Stimulated activated CD4-positive, alpha-beta T cell treated with anti-CD3 and anti-CD28 coated beads, Interleukin-2, amount 100 ng/mL, for 4 hours (primary cell): ENCODE results near the gene DNAJC1.
"Not testable (repeated sequence)": the region's sequence is repeated elsewhere in the genome, so short reads cannot be mapped to it uniquely, and the experiment has no call there.

ENCODE experiments used
- DNase-seq: peaks from one replicate; pipeline ENCODE4 v3.0.0-alpha.2; 2020; ENCODE audit warnings: low read depth

The DNAJC1 gene

DNA sequence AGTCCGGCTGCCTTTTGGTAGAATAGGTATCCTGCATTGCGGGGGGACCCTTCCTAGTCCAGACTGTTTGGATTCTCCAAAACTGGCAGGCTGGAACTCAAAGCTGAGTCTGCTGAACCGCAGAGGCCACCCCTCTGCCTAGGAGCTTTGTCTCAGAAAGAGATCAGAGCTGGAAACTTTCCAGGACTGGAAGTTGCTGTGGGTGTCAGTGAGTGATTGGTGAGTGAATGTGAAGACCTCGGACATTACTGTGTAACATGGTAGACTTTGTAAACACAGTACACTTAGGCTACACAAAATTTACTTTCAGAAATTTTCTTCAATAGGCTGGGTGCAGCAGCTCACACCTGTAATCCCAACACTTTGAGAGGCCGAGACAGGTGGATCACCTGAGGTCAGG, 103.8 kb downstream of the DNAJC1 start:
- no peak for DNase-seq

DNA sequence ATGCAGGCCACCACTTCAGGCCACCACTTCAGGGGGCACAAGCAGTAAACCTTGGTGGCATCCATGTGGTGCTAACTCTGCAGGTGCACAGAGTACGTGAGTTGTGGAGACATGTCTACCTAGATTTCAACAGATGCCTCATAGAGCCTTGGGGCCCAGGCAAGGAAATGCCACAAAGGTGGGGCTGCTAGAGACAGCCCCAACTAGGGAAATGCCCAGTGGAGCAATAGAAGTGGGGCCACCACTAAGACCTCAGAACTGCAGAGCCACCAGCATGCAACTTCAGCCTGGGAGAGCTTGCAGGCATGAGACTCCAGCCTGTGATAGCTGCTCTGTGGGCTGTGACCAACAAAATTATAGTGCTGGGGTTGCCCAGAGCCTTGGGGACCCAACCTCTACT, 107.6 kb downstream of the DNAJC1 start:
- DNase-seq = no peak

- DNase-seq = no peak
These were observed 108.7 kb downstream of the DNAJC1 start for GRCh38 chr10:21894648-21895342.

DNA sequence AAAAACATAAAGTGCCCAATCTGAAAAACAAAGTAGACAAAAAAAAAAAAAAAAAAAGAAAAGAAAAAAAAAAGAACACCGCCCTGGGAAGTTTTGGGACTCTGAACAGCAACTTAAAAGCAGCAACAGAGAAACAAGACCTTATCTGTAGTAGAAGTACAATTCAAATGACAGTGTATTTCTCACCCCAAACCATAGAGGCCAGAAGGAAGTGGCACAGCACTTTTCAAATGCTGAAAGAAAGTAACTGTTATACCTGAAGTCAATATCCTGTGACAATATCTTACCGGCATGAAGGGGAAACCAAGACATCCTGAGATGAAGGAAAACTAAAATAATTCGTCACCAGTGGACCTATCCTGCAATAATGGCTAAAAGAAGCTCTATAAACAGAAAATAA, 112.1 kb downstream of the DNAJC1 start:
- no peak for DNase-seq

DNA sequence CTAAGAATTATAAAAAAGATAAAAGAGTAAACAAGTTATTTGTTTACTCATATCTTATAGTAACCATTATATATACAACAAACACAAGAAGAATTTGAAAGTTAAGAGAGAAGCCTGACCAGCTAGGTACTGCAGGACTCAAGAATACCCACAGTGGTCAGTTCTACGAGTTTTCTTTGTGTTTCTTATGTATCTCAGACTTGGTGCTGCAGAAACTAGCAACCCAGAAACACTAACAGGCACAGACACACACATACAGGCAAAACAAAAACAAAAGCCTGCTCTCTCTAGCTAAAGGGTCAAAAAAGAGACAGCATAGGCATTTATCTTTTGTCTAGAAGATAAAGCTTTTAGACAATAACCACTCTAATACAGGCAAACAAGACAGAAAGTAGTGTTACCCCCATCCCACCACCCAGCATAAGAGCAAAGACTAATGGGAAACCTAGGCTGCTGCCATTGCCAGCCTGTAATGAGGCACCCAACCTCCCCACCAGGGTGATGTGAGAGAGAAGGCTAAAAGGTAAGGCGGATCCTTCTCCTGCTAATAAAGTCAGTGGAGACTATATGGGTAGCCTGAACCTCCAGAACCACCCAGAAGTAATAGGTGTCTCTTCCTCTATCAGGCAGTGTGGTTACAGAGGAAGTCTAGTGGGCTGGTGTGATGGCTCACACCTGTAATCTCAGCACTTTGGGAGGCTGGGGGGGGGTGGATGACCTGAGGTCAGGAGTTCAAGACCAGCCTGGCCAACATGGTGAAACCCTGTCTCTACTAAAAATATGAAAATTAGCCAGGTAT, 113.9 kb downstream of the DNAJC1 start:
- DNase-seq = no peak

DNA sequence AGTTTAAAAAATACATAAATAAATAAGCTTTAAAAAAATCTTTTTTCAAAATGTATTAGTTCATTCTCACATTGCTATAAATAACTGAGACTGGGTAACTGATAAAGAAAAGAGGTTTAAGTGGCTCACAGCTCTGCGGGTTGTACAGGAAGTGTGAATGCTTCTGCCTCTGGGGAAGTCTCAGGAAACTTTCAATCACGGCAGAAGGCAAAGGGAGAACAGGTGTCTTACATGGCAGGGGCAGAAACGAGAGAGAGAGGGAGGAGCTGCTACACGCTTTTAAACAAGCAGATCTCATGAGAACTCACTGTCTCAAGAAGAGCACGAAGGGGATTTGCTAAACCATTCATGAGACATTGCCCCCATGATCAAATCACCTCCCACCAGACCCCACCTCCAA, 114.6 kb downstream of the DNAJC1 start:
- peak; percentile 18 for DNase-seq

GRCh38 chr10:21885940-21886339, 117.6 kb downstream of the DNAJC1 start:
- no peak for DNase-seq

- no peak for DNase-seq
These were observed 130.3 kb downstream of the DNAJC1 start for GRCh38 chr10:21873198-21873597.

GRCh38 chr10:21872771-21873170, 130.8 kb downstream of the DNAJC1 start:
- not testable (repeated sequence) for DNase-seq

DNA sequence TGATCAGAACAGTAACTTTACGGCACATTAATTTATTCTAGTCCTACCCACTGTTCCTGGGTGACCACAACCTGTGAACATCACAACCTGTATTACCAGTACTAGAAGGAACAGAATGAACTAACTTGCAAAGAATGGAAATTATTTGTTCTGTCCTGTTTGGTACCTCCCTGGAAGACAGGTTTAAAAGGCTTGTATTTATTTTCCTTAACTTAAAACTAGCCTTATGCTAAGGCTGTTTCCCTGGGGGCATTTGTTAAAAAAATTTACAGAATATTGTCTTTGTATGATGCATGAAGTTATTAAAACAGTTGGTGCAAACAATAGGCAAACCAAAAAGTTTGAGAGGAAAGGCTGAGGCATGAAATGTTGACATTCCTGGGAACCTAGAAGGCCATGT, 132.7 kb downstream of the DNAJC1 start:
- no peak for DNase-seq

GRCh38 chr10:21869087-21869486, 134.4 kb downstream of the DNAJC1 start:
- not testable (repeated sequence) for DNase-seq

DNA sequence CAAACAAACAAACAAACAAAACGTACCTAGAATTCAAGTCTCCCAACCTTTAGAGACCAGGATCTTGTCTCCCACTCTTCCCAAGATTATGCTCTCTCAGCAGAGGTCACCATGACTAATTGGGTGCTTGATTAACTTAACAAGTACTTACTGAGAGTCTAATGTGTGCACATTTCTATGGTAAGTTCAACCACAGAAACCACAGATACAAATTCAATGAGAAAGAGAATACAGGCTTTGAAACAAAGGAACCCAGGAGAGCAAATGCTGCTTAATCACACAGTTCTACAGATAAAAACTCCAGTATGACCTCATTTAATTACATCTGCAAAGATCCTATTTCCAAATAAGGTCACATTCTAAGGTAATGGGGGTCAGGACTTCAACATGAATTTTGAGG, 142.8 kb downstream of the DNAJC1 start:
- no peak for DNase-seq

DNA sequence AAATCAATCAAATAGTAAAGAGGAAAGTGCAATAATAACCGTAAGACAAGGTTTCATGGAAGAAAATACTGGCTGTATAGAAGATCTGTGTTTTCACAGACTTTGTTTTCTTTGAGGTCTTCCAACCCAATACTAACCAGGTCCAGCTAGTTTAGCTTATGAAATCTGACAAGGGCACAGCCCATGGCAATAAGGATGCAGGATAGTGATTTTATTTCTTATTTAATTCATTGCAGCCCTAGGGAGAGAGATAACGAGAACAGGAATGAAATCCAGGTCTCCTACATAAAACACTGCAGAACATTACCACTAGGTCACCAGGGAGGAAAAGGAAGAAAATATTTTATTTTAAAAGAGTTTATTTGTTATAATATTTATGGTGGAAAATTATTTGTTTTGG, 145.1 kb downstream of the DNAJC1 start:
- DNase-seq = no peak

DNA sequence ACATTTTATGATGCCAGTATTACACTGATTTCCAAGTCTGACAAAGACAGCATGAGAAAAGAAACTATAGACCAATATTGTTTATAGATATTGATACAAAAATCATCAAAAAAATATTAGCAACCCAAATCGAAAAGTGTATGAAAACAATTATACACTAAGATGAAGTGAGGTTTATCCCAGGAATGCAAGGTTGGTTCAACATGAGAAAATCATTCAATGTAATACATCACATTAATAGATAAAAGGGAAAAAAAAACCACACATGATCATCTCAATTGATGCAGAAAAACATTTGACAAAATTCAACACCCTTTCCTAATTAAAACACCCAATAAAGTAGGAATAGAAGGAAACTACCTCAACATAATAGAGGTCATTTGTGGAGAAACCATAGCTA, 153.9 kb downstream of the DNAJC1 start:
- no peak for DNase-seq

DNA sequence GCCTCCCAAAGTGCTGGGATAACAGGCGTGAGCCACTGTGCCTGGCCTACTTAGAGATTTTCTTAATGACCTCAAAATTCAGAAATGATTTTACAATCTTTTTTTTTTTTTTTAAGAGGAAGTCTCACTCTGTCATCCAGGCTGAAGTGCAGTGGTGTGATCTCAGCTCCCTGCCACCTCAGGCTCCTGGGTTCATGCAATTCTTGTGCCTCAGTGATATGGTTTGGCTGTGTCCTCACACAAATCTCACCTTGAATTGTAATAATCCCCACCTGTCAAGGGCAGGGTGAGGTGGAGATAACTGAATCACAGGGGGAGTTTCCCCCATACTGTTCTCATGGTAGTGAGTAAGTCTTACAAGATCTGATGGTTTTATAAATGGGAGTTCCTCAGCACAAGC, 159.9 kb downstream of the DNAJC1 start:
- DNase-seq = no peak

DNA sequence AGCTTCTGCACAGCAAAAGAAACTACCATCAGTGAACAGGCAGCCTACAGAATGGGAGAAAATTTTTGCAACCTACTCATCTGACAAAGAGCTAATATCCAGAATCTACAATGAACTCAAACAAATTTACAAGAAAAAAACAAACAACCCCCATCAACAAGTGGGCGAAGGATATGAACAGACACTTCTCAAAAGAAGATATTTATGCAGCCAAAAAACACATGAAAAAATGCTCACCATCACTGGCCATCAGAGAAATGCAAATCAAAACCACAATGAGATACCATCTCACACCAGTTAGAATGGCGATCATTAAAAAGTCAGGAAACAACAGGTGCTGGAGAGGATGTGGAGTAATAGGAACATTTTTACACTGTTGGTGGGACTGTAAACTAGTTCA, 162.3 kb downstream of the DNAJC1 start:
- DNase-seq = not testable (repeated sequence)

GRCh38 chr10:21837487-21837886, 166.0 kb downstream of the DNAJC1 start:
- not testable (repeated sequence) for DNase-seq

DNA sequence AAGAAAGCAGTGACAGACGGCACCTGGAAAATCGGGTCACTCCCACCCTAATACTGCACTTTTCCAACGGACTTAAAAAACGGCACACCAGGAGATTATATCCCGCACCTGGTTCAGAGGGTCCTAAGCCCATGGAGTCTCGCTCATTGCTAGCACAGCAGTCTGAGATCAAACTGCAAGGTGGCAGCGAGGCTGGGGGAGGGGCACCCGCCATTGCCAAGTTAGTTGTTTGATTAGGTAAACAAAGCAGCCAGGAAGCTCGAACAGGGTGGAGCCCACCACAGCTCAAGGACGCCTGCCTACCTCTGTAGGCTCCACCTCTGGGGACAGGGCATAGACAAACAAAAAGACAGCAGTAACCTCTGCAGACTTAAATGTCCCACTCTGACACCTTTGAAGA, 169.0 kb downstream of the DNAJC1 start:
- DNase-seq = not testable (repeated sequence)

- DNase-seq = no peak
These were observed 170.8 kb downstream of the DNAJC1 start for GRCh38 chr10:21832821-21833130.

GRCh38 chr10:21831986-21832820, 171.3 kb downstream of the DNAJC1 start:
- no peak for DNase-seq

GRCh38 chr10:21830037-21830436, 173.5 kb downstream of the DNAJC1 start:
- DNase-seq = no peak

GRCh38 chr10:21827308-21827707, 176.2 kb downstream of the DNAJC1 start:
- no peak for DNase-seq

DNA sequence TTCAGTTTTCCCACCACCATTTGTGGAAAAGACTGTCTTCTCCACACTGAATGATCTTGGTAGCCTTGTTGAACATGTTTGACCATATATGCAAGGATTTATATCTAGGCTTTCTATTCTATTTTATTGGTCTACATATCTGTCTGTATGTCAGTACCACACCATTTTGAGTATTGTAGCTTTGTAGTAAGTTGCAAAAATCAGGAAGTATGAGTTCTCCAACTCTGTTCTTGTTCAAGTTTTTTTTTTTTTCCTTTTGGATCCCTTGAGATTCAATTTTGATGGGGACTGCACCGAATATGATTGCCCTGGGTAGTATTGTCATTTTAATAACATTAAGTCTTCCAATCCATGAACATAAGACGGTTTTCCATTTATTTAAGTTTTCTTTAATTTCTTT, 176.8 kb downstream of the DNAJC1 start:
- DNase-seq = no peak
